ENCODE results near the gene ISCA2. TPM values are rescaled to one million over a fixed set of nuclear protein-coding genes. Genes with fewer than 3 reads are reported as not detected.

ISCA2 gene
- total and polyA plus RNA-seq, 2 experiments from 2014 or later, result 44.0 to 171 TPM

DNA sequence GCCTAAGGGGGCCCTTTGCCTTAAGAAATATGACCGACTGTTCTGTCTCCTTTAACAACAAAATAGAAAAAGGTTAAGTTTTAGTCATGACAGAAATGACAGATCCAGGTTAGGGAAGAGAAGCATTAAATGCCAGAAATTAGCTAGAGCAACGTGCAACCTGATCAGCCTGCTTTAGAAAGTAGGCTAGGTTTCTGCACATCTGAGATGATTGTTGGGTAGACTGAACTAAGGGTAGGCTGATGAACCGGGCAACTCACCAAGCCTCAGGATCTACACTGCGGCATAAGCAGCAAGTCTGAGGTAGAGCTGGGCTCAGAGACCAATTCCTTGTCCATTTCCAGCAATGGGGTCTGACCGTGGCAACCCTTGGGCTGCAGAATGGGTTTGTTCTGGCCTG, 29.9 kb upstream of the ISCA2 start (continued):
- TF ChIP-seq, protein P1, sequence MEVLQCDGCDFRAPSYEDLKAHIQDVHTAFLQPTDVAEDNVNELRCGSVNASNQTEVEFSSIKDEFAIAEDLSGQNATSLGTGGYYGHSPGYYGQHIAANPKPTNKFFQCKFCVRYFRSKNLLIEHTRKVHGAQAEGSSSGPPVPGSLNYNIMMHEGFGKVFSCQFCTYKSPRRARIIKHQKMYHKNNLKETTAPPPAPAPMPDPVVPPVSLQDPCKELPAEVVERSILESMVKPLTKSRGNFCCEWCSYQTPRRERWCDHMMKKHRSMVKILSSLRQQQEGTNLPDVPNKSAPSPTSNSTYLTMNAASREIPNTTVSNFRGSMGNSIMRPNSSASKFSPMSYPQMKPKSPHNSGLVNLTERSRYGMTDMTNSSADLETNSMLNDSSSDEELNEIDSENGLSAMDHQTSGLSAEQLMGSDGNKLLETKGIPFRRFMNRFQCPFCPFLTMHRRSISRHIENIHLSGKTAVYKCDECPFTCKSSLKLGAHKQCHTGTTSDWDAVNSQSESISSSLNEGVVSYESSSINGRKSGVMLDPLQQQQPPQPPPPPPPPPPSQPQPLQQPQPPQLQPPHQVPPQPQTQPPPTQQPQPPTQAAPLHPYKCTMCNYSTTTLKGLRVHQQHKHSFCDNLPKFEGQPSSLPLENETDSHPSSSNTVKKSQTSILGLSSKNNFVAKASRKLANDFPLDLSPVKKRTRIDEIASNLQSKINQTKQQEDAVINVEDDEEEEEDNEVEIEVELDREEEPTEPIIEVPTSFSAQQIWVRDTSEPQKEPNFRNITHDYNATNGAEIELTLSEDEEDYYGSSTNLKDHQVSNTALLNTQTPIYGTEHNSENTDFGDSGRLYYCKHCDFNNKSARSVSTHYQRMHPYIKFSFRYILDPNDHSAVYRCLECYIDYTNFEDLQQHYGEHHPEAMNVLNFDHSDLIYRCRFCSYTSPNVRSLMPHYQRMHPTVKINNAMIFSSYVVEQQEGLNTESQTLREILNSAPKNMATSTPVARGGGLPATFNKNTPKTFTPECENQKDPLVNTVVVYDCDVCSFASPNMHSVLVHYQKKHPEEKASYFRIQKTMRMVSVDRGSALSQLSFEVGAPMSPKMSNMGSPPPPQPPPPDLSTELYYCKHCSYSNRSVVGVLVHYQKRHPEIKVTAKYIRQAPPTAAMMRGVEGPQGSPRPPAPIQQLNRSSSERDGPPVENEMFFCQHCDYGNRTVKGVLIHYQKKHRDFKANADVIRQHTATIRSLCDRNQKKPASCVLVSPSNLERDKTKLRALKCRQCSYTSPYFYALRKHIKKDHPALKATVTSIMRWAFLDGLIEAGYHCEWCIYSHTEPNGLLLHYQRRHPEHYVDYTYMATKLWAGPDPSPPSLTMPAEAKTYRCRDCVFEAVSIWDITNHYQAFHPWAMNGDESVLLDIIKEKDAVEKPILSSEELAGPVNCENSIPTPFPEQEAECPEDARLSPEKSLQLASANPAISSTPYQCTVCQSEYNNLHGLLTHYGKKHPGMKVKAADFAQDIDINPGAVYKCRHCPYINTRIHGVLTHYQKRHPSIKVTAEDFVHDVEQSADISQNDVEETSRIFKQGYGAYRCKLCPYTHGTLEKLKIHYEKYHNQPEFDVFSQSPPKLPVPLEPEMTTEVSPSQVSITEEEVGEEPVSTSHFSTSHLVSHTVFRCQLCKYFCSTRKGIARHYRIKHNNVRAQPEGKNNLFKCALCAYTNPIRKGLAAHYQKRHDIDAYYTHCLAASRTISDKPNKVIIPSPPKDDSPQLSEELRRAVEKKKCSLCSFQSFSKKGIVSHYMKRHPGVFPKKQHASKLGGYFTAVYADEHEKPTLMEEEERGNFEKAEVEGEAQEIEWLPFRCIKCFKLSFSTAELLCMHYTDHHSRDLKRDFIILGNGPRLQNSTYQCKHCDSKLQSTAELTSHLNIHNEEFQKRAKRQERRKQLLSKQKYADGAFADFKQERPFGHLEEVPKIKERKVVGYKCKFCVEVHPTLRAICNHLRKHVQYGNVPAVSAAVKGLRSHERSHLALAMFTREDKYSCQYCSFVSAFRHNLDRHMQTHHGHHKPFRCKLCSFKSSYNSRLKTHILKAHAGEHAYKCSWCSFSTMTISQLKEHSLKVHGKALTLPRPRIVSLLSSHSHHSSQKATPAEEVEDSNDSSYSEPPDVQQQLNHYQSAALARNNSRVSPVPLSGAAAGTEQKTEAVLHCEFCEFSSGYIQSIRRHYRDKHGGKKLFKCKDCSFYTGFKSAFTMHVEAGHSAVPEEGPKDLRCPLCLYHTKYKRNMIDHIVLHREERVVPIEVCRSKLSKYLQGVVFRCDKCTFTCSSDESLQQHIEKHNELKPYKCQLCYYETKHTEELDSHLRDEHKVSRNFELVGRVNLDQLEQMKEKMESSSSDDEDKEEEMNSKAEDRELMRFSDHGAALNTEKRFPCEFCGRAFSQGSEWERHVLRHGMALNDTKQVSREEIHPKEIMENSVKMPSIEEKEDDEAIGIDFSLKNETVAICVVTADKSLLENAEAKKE (CRISPR knock-in tag; IDR thresholded peaks at IDR 0.05), result no peak
- TF ChIP-seq ZNF114 (CRISPR knock-in tag; IDR thresholded peaks at IDR 0.05), result no peak
- TF ChIP-seq POLR2AphosphoS5 (IDR thresholded peaks at IDR 0.05; ENCODE audit: low read depth), result no peak
- TF ChIP-seq, protein P2, sequence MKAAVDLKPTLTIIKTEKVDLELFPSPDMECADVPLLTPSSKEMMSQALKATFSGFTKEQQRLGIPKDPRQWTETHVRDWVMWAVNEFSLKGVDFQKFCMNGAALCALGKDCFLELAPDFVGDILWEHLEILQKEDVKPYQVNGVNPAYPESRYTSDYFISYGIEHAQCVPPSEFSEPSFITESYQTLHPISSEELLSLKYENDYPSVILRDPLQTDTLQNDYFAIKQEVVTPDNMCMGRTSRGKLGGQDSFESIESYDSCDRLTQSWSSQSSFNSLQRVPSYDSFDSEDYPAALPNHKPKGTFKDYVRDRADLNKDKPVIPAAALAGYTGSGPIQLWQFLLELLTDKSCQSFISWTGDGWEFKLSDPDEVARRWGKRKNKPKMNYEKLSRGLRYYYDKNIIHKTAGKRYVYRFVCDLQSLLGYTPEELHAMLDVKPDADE (IDR thresholded peaks at IDR 0.05), result no peak

DNA sequence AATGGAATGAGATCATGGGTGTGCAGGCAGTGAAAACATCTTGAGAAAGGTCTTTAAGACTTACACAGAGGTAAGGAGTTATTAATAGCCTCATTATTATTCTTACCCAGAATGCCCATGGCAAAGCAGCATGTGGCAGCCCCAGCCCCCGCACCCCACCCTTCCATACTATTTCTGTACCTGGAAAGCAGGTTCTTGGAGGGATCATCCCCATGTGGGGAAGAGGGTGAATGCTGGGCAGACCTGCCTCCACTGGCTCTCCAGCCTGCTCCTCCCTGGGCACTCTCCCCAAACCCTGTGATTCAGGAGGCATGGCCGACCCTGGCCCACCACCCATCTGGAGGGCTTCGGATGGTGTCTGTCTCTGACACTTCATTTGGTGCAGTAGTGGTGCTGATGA, 28.8 kb upstream of the ISCA2 start:
- Histone ChIP-seq H2AFZ (no peak overlapping the region), H3K36me3 (ENCODE audit: insufficient read depth) (no peaks in the 10 kb centered on the region), H3K4me3 (no peak overlapping the region), H3F3A (replicated peaks; ENCODE audit: low read depth) (no peaks in the 10 kb centered on the region), H3K4me2 (no peak overlapping the region), H3K9me2 (ENCODE audit: insufficient read depth) (no peaks in the 10 kb centered on the region), H3K79me2 (replicated peaks; ENCODE audit: insufficient read depth) (no peaks in the 10 kb centered on the region), H3K27me3 (ENCODE audit: insufficient read depth) (no peaks in the 10 kb centered on the region), H4K20me1 (replicated peaks; ENCODE audit: insufficient read depth) (no peaks in the 10 kb centered on the region), H3K27ac (ENCODE audit: low read depth) (no peak overlapping the region), H3K4me1 (ENCODE audit: insufficient read depth) (no peaks in the 10 kb centered on the region)
- Mint-ChIP-seq H3K4me1 (peaks cover 9% of the 10 kb centered on the region), H3K27ac (no peak overlapping the region), H3K4me3 (no peak overlapping the region), H3K9me3 (no peaks in the 10 kb centered on the region), H3K27me3 (ENCODE audit: insufficient read depth, low read depth, poor library complexity) (no peaks in the 10 kb centered on the region), H3K36me3 (ENCODE audit: low read depth) (no peaks in the 10 kb centered on the region)
- ATAC-seq (no peak), DNase-seq (ENCODE audit: low spot score) (no peak)
- TF ChIP-seq, protein P2 (IDR thresholded peaks at IDR 0.05), result no peak
- TF ChIP-seq EZH2 (IDR thresholded peaks at IDR 0.05; ENCODE audit: low read depth, unreplicated experiment) (no peak), POLR2AphosphoS5 (IDR thresholded peaks at IDR 0.05; ENCODE audit: low read depth) (no peak), ZNF114 (CRISPR knock-in tag; IDR thresholded peaks at IDR 0.05) (no peak), JUNB (IDR thresholded peaks at IDR 0.05; ENCODE audit: unreplicated experiment) (no peak), CREB1 (CRISPR knock-in tag; IDR thresholded peaks at IDR 0.05; ENCODE audit: low read depth) (no peak), NANOG (IDR thresholded peaks at IDR 0.05; ENCODE audit: borderline replicate concordance) (no peak), STAT1 (IDR thresholded peaks at IDR 0.05; ENCODE audit: unreplicated experiment) (no peak), ZNF331 (CRISPR knock-in tag; IDR thresholded peaks at IDR 0.05; ENCODE audit: low read depth) (no peak), EZH2phosphoT487 (IDR thresholded peaks at IDR 0.05; ENCODE audit: unreplicated experiment) (no peak)
- TF ChIP-seq, protein P3, sequence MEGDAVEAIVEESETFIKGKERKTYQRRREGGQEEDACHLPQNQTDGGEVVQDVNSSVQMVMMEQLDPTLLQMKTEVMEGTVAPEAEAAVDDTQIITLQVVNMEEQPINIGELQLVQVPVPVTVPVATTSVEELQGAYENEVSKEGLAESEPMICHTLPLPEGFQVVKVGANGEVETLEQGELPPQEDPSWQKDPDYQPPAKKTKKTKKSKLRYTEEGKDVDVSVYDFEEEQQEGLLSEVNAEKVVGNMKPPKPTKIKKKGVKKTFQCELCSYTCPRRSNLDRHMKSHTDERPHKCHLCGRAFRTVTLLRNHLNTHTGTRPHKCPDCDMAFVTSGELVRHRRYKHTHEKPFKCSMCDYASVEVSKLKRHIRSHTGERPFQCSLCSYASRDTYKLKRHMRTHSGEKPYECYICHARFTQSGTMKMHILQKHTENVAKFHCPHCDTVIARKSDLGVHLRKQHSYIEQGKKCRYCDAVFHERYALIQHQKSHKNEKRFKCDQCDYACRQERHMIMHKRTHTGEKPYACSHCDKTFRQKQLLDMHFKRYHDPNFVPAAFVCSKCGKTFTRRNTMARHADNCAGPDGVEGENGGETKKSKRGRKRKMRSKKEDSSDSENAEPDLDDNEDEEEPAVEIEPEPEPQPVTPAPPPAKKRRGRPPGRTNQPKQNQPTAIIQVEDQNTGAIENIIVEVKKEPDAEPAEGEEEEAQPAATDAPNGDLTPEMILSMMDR (conservative IDR thresholded peaks at IDR 0.05; ENCODE audit: low read depth in 2 of 2), result no peak
